ENCODE measurements around the gene TAOK1.
A peak's percentile ranks its signal among the peaks of the same experiment; 100 is the strongest.

The TAOK1 gene

DNA sequence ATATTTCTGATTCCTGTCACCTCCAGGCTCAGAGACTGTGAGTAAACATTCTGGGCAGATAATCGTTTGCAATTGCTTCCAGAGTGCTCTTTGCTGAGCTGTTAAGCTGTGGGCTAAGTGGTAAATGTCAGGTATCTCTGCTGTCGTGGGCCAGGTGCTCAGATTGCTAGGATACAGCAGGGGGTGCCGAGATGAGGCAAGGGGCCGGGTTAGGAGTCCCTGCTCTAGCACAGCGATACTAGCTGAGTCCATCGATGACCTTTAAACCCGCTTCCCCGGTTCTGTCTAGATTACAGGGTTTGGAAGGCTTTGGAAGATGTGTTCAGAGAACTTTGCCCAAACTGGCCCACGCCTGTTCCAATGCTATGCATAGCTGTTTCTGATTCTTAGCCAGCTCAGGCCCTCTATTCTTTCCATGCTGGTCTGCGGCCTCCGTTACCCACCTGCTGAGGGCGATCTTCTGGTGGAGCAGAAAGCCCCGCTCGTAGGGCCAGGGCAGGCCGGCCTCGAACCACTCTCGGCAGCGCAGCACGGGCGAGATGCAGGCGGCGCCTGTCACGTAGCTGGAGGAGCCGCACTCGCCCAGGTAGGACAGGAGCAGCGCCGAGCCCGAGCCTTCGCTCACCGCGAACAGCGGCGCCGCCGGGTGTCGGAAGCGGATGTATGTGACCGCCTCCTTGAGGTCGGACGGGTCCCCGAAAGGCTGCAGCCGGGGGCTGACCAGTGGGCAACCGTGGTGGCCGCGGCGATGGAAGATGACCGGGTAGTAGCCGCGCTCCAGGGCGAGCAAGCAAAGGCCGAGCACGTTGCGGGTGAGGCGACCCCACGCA is 175.7 kb downstream of the TAOK1 start:
- no peak for TF ChIP-seq JUND (IDR thresholded peaks at IDR 0.05; ENCODE audit: low read depth)
- in situ Hi-C loops (cut with HindIII; ENCODE audit: low pct_unique_long_range_greater_than_20kb, low sequenced_read_pairs), result no loop called here
- peak in 1 of 2 experiments; percentile 58 for DNase-seq (ENCODE audit: low read depth in 1 of 2, low spot score in 1 of 2)

DNA sequence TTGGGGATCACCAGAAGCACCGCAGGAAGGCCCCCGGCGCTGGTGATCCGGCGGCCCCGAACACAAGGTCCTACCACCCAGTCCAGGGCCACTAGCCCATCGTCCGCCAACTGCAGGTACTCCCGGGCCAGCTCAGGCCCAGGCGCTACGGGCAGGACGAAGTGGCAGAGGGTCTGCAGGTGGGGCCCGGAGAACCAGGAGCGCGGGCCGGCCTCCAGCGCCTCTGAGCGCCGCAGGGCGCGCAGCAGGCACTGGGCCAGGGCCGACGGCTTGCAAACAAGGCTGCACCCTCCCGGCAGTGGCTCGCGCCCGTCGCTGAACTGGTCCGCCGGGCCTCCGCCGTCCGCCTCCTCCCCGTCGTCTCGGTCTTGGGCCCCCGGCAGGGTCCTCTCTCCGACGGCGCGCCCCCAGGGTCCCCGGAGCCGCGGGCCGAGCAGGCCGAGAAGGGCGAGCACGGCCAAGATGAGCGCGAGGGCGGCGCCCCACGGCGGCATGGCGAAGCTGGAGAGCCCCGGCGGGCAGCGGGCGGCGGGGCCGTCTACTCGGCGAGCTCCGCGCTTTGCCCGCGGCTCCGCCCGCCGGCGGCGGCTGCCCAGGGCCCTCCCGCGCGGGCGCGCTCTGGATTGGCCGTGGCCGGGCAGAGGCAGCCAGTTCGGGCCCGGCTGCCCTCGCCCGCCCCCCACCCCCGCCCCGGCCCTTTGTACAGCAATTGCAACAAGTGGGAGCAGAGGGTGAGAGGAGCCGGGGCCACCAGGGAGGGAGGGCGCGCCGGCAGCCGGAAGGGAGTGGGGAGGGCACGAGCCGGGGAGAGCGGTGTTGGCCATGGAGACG is 176.5 kb downstream of the TAOK1 start, which contains the start of gene ABHD15:
TSS of gene ABHD15 (minus strand) at position 565 of the 831 bp plus-strand sequence. CDS start at position 494, 71 bp downstream.
- peak; percentile 77 to 92 for DNase-seq (ENCODE audit: low read depth in 1 of 2, low spot score in 1 of 2)
- TF ChIP-seq JUND (IDR thresholded peaks at IDR 0.05; ENCODE audit: low read depth), result no peak
- in situ Hi-C loops (cut with HindIII; ENCODE audit: low pct_unique_long_range_greater_than_20kb, low sequenced_read_pairs), result no loop called here

DNA sequence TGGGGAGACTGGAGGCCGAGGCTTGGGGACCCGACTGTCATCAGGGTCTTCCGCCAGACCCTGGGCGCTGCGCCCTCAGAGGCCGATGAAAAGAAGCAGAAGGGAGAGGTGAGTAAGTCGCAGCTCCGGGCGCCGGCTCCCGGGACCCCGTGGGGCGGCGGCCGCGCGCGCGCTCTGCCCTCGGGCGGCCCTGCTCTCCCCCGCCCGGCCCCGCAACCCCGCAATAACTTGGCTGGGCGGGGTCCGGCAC is 177.1 kb downstream of the TAOK1 start:
- DNase-seq (ENCODE audit: low read depth in 1 of 2, low spot score in 1 of 2), result peak in 1 of 2 experiments; percentile 47
- in situ Hi-C loops (cut with HindIII; ENCODE audit: low pct_unique_long_range_greater_than_20kb, low sequenced_read_pairs), result no loop called here
- TF ChIP-seq JUND (IDR thresholded peaks at IDR 0.05; ENCODE audit: low read depth), result no peak

DNA sequence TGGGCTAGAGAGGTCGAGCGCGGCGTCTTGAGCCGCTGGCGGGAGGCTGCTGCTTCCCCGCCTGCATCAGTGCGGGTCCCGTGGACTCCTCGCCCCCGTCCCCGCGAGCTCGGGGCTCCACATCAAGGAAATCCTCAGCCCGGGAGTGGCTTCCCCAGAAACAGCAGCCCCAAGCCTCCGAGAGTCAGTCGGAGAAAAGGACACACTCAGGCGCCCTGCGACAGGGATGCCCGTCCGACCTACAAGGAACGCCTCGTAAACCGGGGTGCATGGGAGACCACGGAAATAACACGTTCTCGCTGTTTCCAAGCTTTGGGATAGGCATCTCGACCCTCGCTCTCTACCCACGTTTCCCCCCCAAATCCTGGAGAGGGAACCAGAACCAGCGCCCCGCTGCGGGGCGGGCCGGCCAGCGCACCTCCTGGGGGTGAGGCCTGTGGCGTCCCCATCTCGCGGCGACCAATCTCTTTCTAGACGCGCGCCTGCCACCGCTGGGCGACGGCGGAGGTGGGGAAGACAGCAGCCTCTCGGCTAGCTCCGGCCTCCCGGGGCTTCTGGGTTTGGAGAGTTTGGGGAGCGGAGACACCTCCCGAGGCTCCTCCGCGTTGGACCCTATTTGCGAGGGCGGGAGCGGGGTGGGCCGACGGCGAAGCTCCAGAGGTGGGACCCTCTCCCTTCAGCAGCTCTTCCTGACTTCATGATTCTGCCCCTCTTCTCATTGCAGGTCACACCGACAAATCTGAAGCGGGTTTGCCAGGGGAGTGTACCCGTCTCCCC is 177.6 kb downstream of the TAOK1 start:
- TF ChIP-seq JUND (IDR thresholded peaks at IDR 0.05; ENCODE audit: low read depth), result no peak
- in situ Hi-C loops (cut with HindIII; ENCODE audit: low pct_unique_long_range_greater_than_20kb, low sequenced_read_pairs), result no loop called here
- DNase-seq (ENCODE audit: low read depth in 1 of 2, low spot score in 1 of 2), result peak; percentile 85 to 95

DNA sequence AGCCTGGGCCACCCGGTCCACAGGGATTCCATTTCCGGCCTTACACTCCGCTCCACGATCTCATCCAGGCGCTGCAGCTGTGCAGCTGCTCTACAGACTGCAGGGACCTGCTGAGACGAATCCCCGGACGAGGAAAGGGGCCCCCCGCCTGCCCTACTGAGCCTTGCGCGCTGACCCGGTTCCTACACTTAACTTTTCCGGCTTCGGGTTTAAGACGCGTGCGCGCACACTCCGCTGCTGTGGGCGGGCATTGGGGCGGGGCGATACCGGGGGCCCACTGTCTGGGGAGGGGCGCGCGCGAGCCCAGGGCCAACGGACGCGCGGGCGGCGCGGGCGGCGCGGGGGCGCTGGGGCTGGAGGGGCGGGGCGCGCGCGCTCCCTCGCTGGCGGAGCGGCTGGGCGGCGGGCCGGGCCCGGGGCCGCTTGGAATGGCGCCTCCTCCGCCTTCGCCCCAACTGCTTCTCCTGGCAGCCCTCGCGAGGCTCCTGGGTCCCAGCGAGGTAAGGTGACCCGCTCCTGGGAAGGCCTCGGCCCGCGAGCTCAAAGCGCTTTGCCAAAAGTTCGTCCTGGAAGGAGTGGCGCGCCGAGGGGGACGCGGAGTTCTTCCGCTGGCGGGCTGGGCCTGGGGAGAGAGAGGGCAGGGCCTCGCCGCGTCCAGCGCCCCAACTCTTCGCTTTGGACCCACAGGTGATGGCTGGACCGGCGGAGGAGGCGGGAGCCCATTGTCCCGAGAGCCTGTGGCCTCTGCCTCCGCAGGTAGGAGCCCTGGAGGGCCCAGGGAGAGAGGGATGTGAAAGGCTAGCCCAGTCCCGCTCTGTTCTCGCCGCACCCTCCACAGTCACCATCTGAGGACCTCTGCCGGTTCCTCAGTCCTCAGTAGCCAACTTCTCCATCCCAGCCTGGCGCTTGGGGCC is 178.4 kb downstream of the TAOK1 start, which contains the start of gene TP53I13:
TSS of gene TP53I13 (plus strand) at position 371 of the 914 bp plus-strand sequence. CDS start at position 429, 58 bp downstream.
- no peak for TF ChIP-seq JUND (IDR thresholded peaks at IDR 0.05; ENCODE audit: low read depth)
- in situ Hi-C loops (cut with HindIII; ENCODE audit: low pct_unique_long_range_greater_than_20kb, low sequenced_read_pairs), result no loop called here
- peak; percentile 94 to 97 for DNase-seq (ENCODE audit: low read depth in 1 of 2, low spot score in 1 of 2)

DNA sequence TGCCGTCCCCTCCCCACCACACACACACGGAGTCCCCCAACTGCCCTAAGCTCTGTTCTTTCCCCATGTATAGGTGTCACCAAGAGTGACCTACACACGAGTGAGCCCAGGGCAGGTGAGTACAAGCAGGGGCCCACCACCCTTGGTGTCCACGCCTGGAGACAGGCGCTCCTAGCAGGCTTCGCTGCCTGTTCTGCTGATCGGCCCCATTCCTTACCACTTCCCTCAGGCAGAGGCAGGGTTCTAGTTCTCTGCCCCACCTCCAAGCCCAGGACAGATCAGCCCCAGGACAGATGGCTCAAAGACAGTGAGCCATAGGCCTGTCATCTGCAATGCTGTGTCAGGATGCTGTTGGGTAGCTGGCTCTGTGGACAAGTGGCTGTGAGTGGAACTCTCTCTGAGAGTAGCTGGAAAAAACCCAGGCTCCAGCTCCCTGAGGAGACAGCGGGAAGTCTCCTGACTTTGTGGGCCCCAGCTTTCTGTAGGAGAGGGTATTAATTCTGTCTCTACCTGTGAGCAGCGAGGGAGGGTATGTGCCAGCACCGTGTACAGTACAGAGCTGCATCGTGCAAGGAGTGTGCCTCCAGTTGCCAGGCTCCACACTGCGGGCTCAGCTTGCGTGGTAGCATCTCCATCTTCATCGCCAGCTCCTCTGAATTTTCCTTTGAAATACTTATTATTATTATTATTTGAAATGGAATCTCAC is 179.2 kb downstream of the TAOK1 start:
- no peak for TF ChIP-seq JUND (IDR thresholded peaks at IDR 0.05; ENCODE audit: low read depth)
- in situ Hi-C loops (cut with HindIII; ENCODE audit: low pct_unique_long_range_greater_than_20kb, low sequenced_read_pairs), result no loop called here
- no peak for DNase-seq (ENCODE audit: low read depth in 1 of 2, low spot score in 1 of 2)

DNA sequence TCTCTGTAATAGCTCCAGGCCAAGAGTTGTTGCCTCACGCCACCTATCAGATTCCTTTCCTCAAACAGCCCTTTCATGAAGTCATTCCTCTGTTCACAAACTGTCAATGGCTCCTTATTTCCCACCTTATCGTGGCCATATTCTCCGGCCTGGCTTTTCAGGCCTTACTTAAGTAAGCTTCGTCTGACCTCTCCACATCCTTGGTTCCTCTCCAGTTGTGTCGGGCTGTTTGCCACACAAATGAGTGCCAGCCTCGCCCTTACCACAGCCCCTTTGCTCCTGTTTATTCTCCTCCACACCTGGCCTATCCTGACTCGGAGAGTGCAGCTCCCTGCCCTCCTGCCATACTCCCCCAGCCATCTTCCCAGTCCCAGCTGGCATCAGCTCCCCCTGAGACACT is 180.4 kb downstream of the TAOK1 start:
- in situ Hi-C loops (cut with HindIII; ENCODE audit: low pct_unique_long_range_greater_than_20kb, low sequenced_read_pairs), result no loop called here
- no peak for DNase-seq (ENCODE audit: low read depth in 1 of 2, low spot score in 1 of 2)
- no peak for TF ChIP-seq JUND (IDR thresholded peaks at IDR 0.05; ENCODE audit: low read depth)

DNA sequence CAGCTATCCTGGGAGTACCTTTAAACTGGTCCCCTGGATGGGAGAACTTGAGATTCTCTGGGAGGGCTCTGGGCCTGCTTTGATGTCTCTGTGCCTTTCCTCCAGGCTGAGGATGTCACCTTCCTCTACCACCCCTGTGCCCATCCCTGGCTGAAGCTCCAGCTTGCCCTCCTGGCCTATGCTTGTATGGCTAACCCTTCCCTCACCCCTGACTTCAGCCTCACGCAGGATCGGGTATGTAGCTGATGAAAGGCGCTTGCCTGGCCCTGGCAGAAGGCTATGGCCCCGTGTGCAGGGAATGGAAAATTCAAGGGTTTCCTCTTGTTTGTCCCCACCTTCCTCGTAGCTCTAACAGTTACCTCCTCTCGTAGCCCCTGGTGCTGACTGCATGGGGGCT is 181.3 kb downstream of the TAOK1 start:
- no peak for DNase-seq (ENCODE audit: low read depth in 1 of 2, low spot score in 1 of 2)
- no peak for TF ChIP-seq JUND (IDR thresholded peaks at IDR 0.05; ENCODE audit: low read depth)
- in situ Hi-C loops (cut with HindIII; ENCODE audit: low pct_unique_long_range_greater_than_20kb, low sequenced_read_pairs), result no loop called here

DNA sequence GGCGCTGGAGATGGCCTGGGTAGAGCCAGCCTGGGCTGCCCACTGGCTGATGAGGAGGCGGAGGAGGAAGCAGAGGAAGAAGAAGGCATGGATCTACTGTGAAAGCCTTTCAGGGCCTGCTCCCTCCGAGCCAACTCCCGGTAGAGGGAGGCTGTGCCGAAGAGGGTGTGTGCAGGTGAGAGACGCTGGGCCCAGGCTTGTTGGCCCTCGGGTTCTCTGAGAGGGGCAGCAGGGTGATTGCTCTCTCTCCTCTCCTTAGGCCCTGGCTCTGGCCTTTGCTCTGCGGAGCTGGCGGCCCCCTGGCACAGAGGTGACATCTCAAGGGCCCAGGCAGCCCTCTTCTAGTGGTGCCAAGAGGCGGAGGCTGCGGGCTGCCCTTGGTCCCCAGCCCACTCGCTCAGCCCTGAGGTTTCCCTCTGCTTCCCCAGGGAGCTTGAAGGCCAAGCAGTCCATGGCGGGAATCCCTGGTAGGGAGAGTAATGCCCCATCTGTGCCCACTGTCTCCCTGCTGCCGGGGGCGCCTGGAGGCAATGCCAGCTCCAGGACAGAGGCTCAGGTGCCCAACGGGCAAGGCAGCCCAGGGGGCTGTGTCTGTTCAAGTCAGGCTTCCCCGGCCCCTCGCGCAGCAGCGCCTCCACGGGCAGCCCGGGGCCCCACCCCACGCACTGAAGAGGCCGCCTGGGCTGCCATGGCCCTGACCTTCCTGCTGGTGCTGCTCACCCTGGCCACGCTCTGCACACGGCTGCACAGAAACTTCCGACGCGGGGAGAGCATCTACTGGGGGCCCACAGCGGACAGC is 181.9 kb downstream of the TAOK1 start:
- in situ Hi-C loops (cut with HindIII; ENCODE audit: low pct_unique_long_range_greater_than_20kb, low sequenced_read_pairs), result no loop called here
- TF ChIP-seq JUND (IDR thresholded peaks at IDR 0.05; ENCODE audit: low read depth), result no peak

DNA sequence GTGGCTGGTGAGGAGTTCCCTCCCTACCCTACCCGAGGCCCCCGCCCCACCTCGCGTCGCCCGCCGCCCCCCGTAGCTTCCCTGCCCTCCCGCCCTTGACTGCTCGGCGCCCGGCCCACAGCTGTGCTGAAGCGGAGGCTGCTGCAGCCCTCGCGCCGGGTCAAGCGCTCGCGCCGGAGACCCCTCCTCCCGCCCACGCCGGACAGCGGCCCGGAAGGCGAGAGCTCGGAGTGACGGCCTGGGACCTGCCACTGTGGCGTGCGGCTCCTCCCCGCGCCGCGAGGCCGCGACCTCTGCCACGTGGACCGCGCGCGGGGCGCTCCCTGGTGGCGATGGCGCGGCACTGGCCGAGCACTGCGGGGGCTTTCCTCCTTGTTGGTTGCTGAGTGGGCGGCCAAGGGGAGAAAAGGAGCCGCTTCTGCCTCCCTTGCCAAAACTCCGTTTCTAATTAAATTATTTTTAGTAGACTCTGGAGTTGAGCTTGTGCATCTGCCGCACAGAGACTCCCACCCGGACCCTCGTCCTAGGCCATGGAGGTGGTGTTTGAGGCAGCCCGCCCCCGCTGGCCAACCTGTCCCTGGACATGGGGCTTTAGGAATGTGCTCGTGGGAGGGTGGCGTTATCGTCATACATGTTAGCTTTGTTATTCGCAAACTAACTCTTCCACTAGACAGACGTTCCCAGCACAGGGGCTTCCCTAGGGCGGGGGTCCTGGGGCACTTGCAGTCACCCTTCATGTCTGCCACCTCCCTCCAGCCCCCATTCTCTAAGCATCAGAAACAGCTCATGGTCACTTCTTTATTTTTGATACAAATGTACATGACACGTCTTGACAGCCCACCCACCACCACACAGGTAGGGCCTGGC is 182.8 kb downstream of the TAOK1 start:
- DNase-seq (ENCODE audit: low read depth in 1 of 2, low spot score in 1 of 2), result no peak
- TF ChIP-seq JUND (IDR thresholded peaks at IDR 0.05; ENCODE audit: low read depth), result no peak
- in situ Hi-C loops (cut with HindIII; ENCODE audit: low pct_unique_long_range_greater_than_20kb, low sequenced_read_pairs), result no loop called here

More for the DNA sequence above, 181.9 kb downstream of the TAOK1 start:
- DNase-seq (ENCODE audit: low read depth in 1 of 2, low spot score in 1 of 2), result no peak
